GM18511 (cell line): ENCODE results near the gene WDFY4.

Experiments
- ATAC-seq: cut with Tn5 transposase; IDR thresholded peaks from one replicate; pipeline ENCODE4 v1.9.1; 2021; ENCODE audit warnings: mild to moderate bottlenecking, moderate library complexity; ENCODE audit not compliant: unreplicated experiment

The WDFY4 gene

DNA sequence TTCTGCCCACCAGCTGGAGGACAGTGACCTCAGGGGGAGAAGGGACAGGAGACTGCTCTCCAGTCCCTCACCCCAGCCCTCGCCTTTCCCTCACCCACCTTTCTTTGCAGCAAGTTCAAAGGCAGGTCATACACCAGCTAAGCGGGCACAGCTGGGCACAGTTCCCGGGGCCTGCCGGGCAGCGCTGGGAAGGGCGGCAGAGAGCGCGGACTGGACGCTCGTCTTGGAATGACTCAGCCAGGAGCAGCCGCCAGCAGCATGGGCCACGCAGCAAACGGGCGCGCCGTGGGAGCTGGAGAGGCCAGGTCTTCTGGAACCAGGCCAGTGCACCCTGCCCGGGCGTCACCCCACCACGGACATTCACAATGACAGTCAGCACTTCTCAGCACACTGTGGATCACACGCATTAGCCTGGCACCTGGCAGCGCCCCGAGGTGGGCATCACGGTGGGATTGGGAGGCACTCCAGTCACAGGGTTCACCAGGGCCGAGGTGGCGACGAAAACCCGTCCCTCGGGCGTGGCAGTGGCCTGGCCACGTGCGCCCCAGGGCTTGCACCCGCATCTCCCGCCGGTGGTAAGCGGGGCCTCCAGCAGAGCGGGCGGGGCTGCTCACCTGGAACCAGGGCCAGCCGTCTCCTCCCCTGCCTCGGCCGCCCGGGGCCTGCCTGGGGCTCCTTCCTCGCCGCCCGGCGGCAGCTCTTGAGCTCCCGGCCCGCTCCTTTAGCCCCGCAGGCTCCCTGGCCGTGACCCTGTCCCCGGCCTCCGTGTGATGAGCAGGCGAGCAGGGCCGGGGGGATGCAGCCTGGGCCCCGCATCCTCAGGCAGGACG lies 29.0 kb upstream of the WDFY4 start:
- ATAC-seq = peak; percentile 27

DNA sequence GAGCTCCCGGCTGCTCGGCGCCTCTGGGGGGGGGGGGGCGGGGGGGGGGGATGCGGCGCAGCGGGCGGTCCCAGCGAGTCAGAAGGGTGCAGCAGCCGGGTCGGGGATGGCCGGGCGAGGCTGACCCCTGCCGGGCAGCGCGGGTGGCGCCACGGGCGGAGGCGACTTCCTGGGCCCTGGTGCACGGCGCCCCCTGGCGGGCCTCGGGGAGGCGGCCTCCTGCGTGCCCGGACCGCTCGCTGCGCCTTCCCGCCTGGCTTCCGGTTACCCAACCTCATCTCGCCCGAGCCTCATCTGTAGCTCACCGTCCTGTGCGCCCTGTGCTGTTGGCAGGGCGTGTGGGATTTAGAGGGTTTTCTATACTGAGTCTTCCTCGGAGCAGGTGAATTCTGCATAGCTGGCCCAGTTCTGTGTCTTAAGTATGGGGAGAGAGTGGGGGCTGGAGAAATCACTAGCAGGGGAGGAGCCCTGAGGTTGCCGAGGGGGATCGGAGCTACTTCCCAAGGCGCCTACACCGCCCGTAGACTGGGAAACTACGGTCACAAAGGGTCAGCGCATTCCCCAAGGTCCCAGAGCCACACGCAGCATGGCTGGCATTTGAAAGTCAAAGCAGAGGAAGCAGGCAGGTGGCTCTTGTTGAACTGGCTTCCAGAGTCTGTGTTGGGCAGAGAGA lies 28.3 kb upstream of the WDFY4 start:
- peak; percentile 82 for ATAC-seq

DNA sequence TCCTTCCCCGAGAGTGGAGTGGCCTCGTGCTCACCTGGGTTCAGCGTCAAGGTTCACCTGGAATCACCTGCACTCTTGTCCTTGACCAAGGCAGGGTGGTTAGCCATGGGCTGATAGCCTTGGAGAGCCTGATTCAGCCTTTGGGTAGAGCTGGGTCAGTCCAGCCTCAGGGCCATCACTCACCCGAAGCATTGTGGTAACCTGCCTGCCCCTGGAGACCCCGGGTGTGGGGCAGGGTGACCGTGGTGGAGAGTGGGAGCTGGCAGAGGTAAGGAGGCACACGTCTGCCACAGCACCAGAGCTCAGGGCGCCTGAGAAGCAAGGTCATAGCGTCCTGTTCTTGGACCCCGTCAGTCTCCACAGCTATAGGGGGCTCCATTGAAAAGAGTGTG lies 27.8 kb upstream of the WDFY4 start:
- no peak for ATAC-seq

GRCh38 chr10:48657416-48657815 lies 27.3 kb upstream of the WDFY4 start:
- ATAC-seq = no peak

DNA sequence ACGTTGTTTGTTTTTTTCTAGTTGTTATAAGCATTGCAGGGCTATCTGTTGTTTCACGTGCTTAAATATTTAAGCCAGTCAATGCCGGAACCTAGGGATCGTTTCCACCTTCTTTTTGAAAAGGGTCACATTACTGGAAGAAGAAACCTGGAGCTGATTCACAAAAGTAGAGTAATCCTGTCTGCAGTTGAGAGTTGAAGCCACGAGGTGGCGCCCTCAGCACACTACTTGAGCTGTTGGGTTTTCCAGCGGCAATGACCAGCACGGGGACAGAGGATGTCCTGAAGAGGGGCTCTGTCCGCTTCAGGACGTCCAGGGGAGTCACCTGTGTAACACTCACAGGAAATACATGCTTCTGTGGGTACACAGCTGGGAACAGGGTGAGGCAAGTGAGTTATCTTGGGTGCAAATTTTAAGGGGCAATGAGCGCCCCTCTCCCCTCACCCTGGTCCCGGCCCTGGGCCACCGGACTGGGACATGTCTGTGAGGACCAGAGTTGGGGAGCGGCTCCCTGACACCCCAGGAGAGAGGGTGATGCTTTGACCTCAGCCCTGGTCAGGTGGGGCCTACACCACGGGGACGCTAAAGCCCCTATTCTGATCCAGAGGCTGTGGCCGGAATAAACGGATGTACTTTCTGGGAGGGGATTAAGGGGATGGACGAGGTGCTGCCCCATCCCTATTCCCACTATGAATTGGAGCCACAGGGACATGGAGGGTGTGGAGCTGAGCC lies 26.3 kb upstream of the WDFY4 start:
- ATAC-seq = no peak

DNA sequence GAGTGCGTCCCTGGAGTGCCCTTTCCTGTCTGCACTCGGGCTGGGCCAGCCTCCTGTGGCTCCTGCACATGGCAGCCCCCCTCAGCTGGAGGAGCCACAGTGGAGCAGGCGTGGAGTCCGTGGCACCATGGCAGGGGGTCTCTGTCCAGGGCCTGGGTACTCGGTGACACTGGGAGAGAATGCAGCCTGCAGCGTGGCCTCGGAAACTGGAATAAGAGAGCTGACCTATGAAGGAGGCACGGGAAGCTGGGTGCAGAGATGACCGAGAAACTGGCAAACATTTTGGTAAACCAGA lies 25.8 kb upstream of the WDFY4 start:
- ATAC-seq = no peak

DNA sequence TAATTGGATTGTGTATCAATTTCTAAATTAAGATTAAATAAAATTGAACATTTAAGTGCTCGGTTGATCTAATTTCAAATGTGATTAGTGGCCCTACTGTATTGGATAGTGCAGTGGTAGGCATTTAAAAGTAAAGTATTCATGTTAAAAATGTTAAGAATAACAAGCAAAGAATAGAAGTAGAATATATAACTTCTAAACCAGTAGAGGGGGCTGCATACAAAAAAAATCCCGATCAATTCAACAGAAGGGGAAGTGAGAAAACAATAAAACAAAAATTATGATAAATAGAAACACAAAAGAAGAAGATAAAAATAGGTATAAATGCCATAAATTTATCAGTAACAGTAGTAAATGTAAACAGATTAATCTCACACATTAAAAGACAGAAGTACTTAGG lies 24.9 kb upstream of the WDFY4 start:
- no peak for ATAC-seq

DNA sequence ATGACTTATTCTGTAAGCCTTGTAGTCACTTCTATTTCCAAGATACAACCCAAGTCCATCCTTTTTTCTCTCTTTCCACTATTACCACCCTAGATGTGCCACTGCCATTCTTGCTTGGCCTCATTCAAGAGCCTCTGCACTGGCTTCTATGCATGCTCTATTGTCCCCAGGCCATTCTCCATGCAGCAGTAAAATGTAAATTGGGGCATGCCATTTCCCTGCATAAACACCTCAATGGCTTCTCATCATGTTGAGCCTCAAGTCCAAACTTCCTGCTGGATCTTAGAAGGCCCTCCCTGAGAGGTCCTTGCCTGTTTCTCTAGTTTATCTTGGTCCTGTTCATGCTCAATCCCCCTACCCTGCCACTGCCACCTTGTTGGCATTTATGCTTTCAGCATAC lies 23.2 kb upstream of the WDFY4 start:
- no peak for ATAC-seq

- peak; percentile 55 for ATAC-seq
These were observed 16.6 kb upstream of the WDFY4 start for GRCh38 chr10:48667960-48668590.

GRCh38 chr10:48670978-48671913 lies 13.4 kb upstream of the WDFY4 start:
- ATAC-seq = peak; percentile 68

- ATAC-seq = peak; percentile 47
These were observed 12.6 kb upstream of the WDFY4 start for GRCh38 chr10:48671914-48672595.

DNA sequence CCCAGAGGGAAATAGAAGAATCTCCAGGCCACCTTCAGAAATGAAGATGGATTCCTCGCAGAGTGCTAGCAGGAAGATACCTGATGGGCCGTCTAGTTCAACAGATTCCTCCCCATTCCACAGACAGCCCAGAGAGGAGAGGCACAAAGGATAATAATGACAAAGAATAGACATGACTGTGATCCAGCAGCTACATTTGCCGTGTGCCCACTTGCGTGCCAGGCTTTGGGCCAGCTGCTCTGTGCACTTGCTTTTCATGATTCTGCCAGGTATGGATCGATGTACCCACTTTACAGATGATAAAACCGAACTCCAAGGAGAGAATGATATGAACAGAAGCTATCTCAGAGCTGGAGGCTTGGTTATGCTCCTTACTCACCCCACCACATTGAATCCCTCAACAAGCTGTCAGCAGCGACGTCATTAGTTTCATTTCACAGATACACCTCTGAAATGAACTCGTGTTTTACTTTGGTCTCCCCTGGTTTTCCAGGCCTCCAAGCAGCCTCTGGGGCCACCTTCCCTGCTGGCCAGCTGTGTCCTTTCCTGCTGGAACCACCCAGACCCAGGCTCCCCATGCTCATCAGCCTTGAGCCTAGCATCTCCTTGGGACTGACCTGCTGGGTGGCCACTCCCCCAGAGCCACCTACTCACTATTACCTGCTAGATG lies 11.9 kb upstream of the WDFY4 start:
- ATAC-seq = peak; percentile 0

DNA sequence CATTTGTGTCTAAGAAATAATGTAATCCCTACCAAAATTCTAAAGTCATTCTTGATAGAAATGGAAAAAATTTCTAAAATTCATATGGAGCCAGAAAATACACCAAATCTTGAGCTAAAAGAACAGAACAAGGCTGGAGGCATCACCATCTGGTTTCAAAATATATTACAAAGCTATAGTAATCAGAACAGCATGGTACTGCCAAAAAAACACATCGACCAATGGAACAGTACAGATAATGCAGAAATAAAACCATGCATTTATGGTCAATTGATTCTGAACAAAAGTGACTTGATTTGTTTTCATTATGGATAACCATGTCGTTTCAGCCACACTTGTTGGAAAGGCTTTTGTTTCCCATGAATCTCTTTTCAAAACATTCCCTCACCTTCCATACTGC lies 7.0 kb upstream of the WDFY4 start:
- no peak for ATAC-seq

DNA sequence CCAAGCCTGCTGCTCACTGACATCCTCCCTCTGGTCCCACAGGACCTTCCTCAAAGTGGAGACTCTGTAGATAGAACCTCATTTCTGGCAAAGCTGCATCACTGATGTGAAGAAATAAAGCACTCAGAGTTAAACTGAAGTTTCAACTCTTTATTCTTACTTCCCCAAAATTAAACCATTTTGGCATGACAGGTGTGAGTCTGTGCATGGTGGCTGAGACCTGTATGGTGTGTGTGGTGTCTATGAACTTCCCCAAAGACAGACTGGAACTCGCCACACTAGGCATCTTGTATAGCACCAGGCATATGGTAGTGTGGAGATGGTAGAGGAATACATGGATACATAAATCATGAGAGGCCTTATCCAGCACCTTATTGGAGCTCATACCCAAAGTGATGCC lies 6.6 kb upstream of the WDFY4 start:
- peak; percentile 72 for ATAC-seq

DNA sequence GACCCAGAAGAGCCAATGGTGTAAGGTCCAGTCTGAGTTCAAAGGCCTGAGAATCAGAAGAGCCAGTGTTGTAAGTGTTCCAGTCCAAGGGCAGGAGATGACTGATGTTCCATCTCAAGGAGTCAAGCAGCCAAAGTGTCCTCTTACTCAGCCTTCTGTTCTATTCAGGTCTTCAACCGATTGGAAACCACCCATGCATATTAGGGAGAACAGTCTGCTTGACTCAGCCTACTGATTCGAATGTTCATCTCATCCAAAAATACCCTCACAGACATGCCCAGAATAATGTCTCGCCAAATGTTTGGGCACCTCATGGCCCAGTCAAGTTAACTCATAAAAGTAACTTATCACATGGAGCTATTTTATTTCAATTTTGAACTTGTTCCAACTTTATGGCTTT lies 2.9 kb upstream of the WDFY4 start:
- no peak for ATAC-seq

DNA sequence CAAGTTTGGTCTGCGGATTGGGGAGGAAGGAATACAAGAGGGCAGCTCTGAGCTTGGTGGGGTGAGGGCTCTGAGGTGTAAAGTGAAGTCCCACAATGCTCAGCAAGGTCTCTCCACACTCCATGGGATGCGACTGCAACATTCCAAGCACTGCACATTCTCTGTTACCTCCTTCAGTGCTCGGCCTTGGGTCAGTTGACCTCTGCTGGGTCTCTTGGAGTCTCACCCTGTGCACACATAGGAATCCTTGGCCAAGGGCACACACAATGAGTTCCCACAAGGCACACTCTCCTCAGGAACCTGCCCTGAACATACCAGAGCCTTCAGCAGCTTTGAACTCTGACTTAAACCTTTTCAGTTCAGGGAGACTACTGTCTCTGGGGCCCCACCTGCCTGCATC lies 2.4 kb upstream of the WDFY4 start:
- ATAC-seq = no peak

GRCh38 chr10:48683424-48683823 lies 1.2 kb upstream of the WDFY4 start:
- no peak for ATAC-seq

DNA sequence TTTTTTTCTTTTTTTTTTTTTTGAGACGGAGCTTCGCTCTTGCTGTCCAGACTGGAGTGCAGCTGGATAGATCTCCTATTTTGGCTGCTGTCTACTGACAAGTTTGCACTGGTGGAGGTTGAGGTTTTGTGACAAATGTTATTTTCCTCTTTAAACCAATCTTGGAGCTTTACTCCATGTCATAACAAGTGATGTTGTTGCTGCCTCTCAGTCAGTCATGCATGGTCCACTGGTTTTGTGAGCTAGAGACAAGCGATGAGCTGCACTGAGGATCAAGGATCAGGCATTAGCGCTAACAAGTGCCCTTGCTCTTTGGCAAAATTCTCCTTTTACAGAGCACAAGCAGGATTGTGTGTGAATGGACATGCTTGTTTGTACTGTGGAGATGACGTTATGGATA lies 805 bp upstream of the WDFY4 start:
- no peak for ATAC-seq

- no peak for ATAC-seq
These were observed 246 bp upstream of the WDFY4 start for GRCh38 chr10:48684463-48684791.

- no peak for ATAC-seq
These were observed 1.1 kb downstream of the WDFY4 start for GRCh38 chr10:48685731-48686130.
